ENCODE data around the gene CHST4. TPM values are rescaled to one million over a fixed set of nuclear protein-coding genes. Genes with fewer than 3 reads are reported as not detected.

CHST4 gene
- total RNA-seq (2014; rRNA removed; shearing (Covaris generic)): 0.06 and 0.30 TPM in 2 replicates

GRCh38 chr16:71526111-71526631 is at the start of gene CHST4:
Gene CHST4 (plus strand): TSS chr16:71526426. CDS start chr16:71536678, 10,252 bp downstream.
- DNase-seq (ENCODE audit: low read depth): peak; percentile 87

GRCh38 chr16:71476457-71477124 is 49.6 kb upstream of the CHST4 start:
- DNase-seq (ENCODE audit: low read depth): no peak

GRCh38 chr16:71479420-71479819 is 46.8 kb upstream of the CHST4 start:
- peak; percentile 18 for DNase-seq (ENCODE audit: low read depth)

GRCh38 chr16:71480956-71481355 is 45.3 kb upstream of the CHST4 start:
- DNase-seq (ENCODE audit: low read depth): no peak

- no peak for DNase-seq (ENCODE audit: low read depth)
Observed at GRCh38 chr16:71482569-71482968, 43.7 kb upstream of the CHST4 start.

- peak; percentile 89 for DNase-seq (ENCODE audit: low read depth)
Observed at GRCh38 chr16:71484006-71484893, 42.0 kb upstream of the CHST4 start.

GRCh38 chr16:71489122-71489521 is 37.1 kb upstream of the CHST4 start, which contains the start of gene ZNF19:
Gene ZNF19 (minus strand): TSS chr16:71489324. CDS start chr16:71482114, 7,210 bp downstream.
- DNase-seq (ENCODE audit: low read depth): no peak

GRCh38 chr16:71490361-71490760 is 35.9 kb upstream of the CHST4 start:
- DNase-seq (ENCODE audit: low read depth): no peak

- no peak for DNase-seq (ENCODE audit: low read depth)
Observed at GRCh38 chr16:71491054-71491453, 35.2 kb upstream of the CHST4 start.

- no peak for DNase-seq (ENCODE audit: low read depth)
Observed at GRCh38 chr16:71492786-71493185, 33.4 kb upstream of the CHST4 start.

- DNase-seq (ENCODE audit: low read depth): no peak
Observed at GRCh38 chr16:71493213-71493612, 33.0 kb upstream of the CHST4 start.

- no peak for DNase-seq (ENCODE audit: low read depth)
Observed at GRCh38 chr16:71498031-71498430, 28.2 kb upstream of the CHST4 start.

- peak; percentile 44 for DNase-seq (ENCODE audit: low read depth)
Observed at GRCh38 chr16:71499775-71500364, 26.4 kb upstream of the CHST4 start.

- DNase-seq (ENCODE audit: low read depth): no peak
Observed at GRCh38 chr16:71500964-71501363, 25.3 kb upstream of the CHST4 start.

GRCh38 chr16:71501547-71501946 is 24.7 kb upstream of the CHST4 start:
- DNase-seq (ENCODE audit: low read depth): no peak

- DNase-seq (ENCODE audit: low read depth): peak; percentile 42
Observed at GRCh38 chr16:71504051-71504450, 22.2 kb upstream of the CHST4 start.

- DNase-seq (ENCODE audit: low read depth): no peak
Observed at GRCh38 chr16:71504901-71505300, 21.3 kb upstream of the CHST4 start.

- no peak for DNase-seq (ENCODE audit: low read depth)
Observed at GRCh38 chr16:71507061-71507460, 19.2 kb upstream of the CHST4 start.

- DNase-seq (ENCODE audit: low read depth): no peak
Observed at GRCh38 chr16:71513302-71513701, 12.9 kb upstream of the CHST4 start.

- DNase-seq (ENCODE audit: low read depth): no peak
Observed at GRCh38 chr16:71514476-71514875, 11.8 kb upstream of the CHST4 start.

GRCh38 chr16:71515026-71515425 is 11.2 kb upstream of the CHST4 start:
- no peak for DNase-seq (ENCODE audit: low read depth)

- no peak for DNase-seq (ENCODE audit: low read depth)
Observed at GRCh38 chr16:71520550-71520949, 5.7 kb upstream of the CHST4 start.
